Right lobe of liver (tissue), 6 donors: ENCODE data around the gene OPTN. TPM values are rescaled to one million over a fixed set of nuclear protein-coding genes. Genes with fewer than 3 reads are reported as not detected.
A peak's percentile ranks its signal among the peaks of the same experiment; 100 is the strongest.

ENCODE experiments used
- ATAC-seq, 4 donors: fragments of 200-7000 bp; cut with Tn5 transposase; one replicate each; pipeline ENCODE4 v1.9.1; 2020; ENCODE audit warnings: mild to moderate bottlenecking in 4 of 4, moderate library complexity in 4 of 4
- DNase-seq, 3 donors: peaks; one replicate each; pipeline ENCODE4 v3.0.0-alpha.2; 2020
- H3K27ac ChIP-seq, 3 donors: fragments of 200-600 bp; one replicate each; pipeline ENCODE4 v1.8.0; 2022
- H3K27me3 ChIP-seq, 2 donors: fragments of 200-600 bp; one replicate each; pipeline ENCODE4 v1.8.0; 2022
- H3K36me3 ChIP-seq, 4 donors: fragments of 200-600 bp; sonication (generic) in 1 of 4; one replicate each; pipeline versions ENCODE4 v1.5.1 to v1.8.0; 2017 to 2022; ENCODE audit warnings: control low read depth in 1 of 4
- H3K4me1 ChIP-seq, 4 donors: fragments of 200-600 bp; sonication (generic) in 1 of 4; one replicate each; pipeline versions ENCODE4 v1.5.1 to v1.8.0; 2017 to 2022; ENCODE audit warnings: control low read depth in 1 of 4
- H3K4me3 ChIP-seq, 3 donors: fragments of 200-600 bp; one replicate each; pipeline ENCODE4 v1.8.0; 2022
- H3K9me3 ChIP-seq, 4 donors: fragments of 200-600 bp; sonication (generic) in 1 of 4; one replicate each; pipeline versions ENCODE4 v1.5.1 to v1.8.0; 2017 to 2022; ENCODE audit warnings: control low read depth in 1 of 4
- POLR2A ChIP-seq: fragments of 450-650 bp; IDR thresholded peaks from one replicate; pipeline ENCODE4 v1.6.1; 2017; ENCODE audit warnings: antibody characterized with exemption, mild to moderate bottlenecking
- WGBS: methylation state at CpG from one replicate; pipeline ENCODE4 v1.1.6; 2018; ENCODE audit warnings: low coverage, low lambda C conversion rate; ENCODE audit not compliant: insufficient coverage; ENCODE audit errors: missing lambda C conversion rate; 5-methylcytosine and 5-hydroxymethylcytosine counted together
- intact Hi-C, 2 donors: fragments of 100-400 bp; cut with DNase I; formaldehyde crosslinking; loops; one replicate each; pipeline versions ENCODE4 v1.11.2 to v1.14.1; 2022
- small RNA-seq, 2 experiments: library from RNA; depleted of rRNA; stranded (forward); fragments of <200 nt; gene quantifications; one replicate each; pipeline ENCODE3, GENCODE V24; 2016
- total RNA-seq, 6 experiments: library from RNA; depleted of rRNA in 2 of 6; stranded (reverse); fragments of >200 nt in 2 of 6; fragmentation: NEBNext Ultra II Directional in 3 of 6; extraction: Animal tissue kit (Norgen Biotek cat#: 25700) in 3 of 6; gene quantifications; one replicate each; pipeline versions ENCODE4 v1.1.0 to v1.2.4, GENCODE V29; 2016 to 2023
- TF ChIP-seq, protein P1 (sequence below), 4 donors: fragments of 200-600 bp in 3 of 4; fragments of 450-650 bp in 1 of 4; IDR thresholded peaks; one replicate each; pipeline versions ENCODE4 v1.5.1 to v1.8.0; 2016 to 2022; ENCODE audit warnings: antibody characterized with exemption in 4 of 4, mild to moderate bottlenecking in 2 of 4
- donor health status: DM: no; HTN: yes; CAD: no.
- donor health status: DM: no; HTN: no; CAD: no.
- donor health status: DM: no; HTN: no; CAD: no.
- donor health status: DM: no; HTN: yes; CAD: no.
- donor health status: DM: no; HTN: yes; CAD: no.

OPTN gene
- total RNA-seq, 6 experiments from 2014 or later = 30.4 to 70.7 (median 36.9) TPM

DNA sequence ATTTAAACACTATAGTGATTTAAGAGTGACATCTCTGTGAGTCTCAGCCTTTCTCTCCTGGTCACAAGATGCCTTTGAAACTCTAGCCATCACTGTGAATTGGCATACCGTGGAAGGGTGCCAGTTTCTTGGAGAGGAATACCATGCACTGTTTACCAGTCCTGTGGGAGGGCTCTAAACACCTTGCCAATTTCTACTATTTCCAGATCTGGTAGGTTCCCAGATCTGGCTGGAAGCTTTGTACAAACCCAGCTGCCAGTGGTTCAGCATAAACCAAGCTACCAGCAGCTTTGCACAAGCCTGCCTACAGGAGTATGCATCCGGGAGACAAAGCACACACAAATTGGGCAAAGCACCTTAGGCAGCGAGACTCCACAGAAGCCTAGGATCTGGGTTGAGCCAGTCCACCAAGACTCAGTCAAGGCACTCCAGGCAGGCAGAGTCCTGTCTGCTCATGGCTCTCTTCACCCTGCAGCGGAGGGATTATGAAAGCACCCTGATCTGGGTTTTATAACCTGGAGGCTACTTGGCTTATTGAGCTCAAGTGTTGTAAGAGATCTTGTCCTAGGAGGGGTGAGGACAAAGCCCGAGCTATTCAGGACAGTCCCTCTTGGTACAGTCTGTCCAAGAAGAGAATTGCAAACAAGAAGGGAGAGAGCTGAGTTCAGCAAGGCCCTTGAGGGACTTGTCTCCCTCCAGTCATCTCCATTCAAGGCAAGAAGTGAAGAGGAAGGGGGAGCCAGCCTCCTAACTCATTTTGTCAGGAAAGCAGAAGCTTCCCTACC is 85.0 kb downstream of the OPTN start:
- ATAC-seq (peak; percentile 85 to 98 (median 94)), DNase-seq (peak in 1 of 3 donors; percentile 82)
- Histone ChIP-seq H3K4me1 (peaks cover 0 to 12% (median 0%) of the 10 kb centered on the region in 4 donors), H3K36me3 (no peaks in the 10 kb centered on the region), H3K4me3 (no peak overlapping the region), H3K9me3 (no peaks in the 10 kb centered on the region), H3K27me3 (no peaks in the 10 kb centered on the region), H3K27ac (peak overlapping the region in 1 of 3 donors; percentile 59)
- 54% methylated on average over 2 of the region's 5 CpGs for WGBS
- TF ChIP-seq, protein P1, sequence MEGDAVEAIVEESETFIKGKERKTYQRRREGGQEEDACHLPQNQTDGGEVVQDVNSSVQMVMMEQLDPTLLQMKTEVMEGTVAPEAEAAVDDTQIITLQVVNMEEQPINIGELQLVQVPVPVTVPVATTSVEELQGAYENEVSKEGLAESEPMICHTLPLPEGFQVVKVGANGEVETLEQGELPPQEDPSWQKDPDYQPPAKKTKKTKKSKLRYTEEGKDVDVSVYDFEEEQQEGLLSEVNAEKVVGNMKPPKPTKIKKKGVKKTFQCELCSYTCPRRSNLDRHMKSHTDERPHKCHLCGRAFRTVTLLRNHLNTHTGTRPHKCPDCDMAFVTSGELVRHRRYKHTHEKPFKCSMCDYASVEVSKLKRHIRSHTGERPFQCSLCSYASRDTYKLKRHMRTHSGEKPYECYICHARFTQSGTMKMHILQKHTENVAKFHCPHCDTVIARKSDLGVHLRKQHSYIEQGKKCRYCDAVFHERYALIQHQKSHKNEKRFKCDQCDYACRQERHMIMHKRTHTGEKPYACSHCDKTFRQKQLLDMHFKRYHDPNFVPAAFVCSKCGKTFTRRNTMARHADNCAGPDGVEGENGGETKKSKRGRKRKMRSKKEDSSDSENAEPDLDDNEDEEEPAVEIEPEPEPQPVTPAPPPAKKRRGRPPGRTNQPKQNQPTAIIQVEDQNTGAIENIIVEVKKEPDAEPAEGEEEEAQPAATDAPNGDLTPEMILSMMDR (IDR thresholded peaks at IDR 0.05) = no peak
- no peak for TF ChIP-seq POLR2A
- intact Hi-C loops = no loop called here

GRCh38 chr10:13187135-13187534 is 87.2 kb downstream of the OPTN start:
- H3K36me3 ChIP-seq = no peaks in the 10 kb centered on the region
- no peak for TF ChIP-seq POLR2A
- TF ChIP-seq, protein P1 (IDR thresholded peaks at IDR 0.05) = no peak
- intact Hi-C loops = no loop called here
- no peaks in the 10 kb centered on the region for H3K9me3 ChIP-seq
- 93% methylated on average over 3 of the region's 3 CpGs for WGBS
- ATAC-seq (no peak), DNase-seq (no peak)
- no peaks in the 10 kb centered on the region for H3K27me3 ChIP-seq
- H3K4me3 ChIP-seq = no peak overlapping the region
- H3K27ac ChIP-seq = no peak overlapping the region
- H3K4me1 ChIP-seq = peaks cover 0 to 12% (median 0%) of the 10 kb centered on the region in 4 donors

Small RNA genes lying within 50 kb of the gene (small RNA-seq; reads per million reads assigned to genes)
- 0 reads per million in 2 experiments for gene SNRPGP5

Other genes starting within 250 kb of the OPTN start
- 10 to 100 TPM in 1 of 6 experiments, 1 to 10 TPM in 5; 3.6 to 10.2 (median 5.8) TPM for gene CCDC3, start 98.5 kb upstream of the OPTN start, total RNA-seq
- gene MCM10, start 61.4 kb downstream of the OPTN start, total RNA-seq = 1 to 10 TPM in 2 of 6 experiments, under 1 TPM in 3, not detected in 1; 0.05 to 6.4 (median 0.64) TPM
- gene UCMA, start 134.2 kb downstream of the OPTN start, total RNA-seq = not detected
- gene PHYH, start 199.9 kb downstream of the OPTN start, total RNA-seq = 100 to 1,000 TPM in 5 of 6 experiments, 10 to 100 TPM in 1; 76.8 to 204 (median 141) TPM
- gene SEPHS1, start 248.1 kb downstream of the OPTN start, total RNA-seq = 10 to 100 TPM; 25.4 to 32.1 (median 29.3) TPM